Effector CD8-positive, alpha-beta T cell (primary cell): ENCODE measurements around the gene SRPK2.
"Not testable (repeated sequence)": the region's sequence is repeated elsewhere in the genome, so short reads cannot be mapped to it uniquely, and the experiment has no call there.

Source experiments
- DNase-seq: peaks from one replicate; lab custom pipeline; 2025; lab: John Stamatoyannopoulos, UW

SRPK2 gene

GRCh38 chr7:105376908-105377533 lies 11.7 kb downstream of the SRPK2 start:
- no peak for DNase-seq

- DNase-seq = no peak
These were observed 18.8 kb downstream of the SRPK2 start for GRCh38 chr7:105369944-105370343.

DNA sequence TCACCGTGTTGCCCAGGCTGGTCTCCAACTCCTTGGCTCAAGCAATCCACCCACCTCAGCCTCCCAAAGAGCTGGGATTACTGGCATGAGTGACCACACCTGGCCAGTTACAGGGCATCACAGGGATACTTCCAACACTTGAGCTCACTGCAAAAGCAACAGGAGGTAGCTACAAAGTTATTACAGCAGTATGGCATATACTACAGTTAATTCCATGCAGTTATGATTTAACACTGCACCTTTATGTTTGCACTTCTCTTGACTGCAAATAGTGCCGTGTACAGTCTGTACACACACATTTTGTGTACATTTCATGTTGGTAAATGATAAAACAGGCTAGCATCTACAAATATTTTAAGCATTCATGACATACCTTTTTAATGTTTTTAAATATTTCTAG lies 21.3 kb downstream of the SRPK2 start:
- no peak for DNase-seq

DNA sequence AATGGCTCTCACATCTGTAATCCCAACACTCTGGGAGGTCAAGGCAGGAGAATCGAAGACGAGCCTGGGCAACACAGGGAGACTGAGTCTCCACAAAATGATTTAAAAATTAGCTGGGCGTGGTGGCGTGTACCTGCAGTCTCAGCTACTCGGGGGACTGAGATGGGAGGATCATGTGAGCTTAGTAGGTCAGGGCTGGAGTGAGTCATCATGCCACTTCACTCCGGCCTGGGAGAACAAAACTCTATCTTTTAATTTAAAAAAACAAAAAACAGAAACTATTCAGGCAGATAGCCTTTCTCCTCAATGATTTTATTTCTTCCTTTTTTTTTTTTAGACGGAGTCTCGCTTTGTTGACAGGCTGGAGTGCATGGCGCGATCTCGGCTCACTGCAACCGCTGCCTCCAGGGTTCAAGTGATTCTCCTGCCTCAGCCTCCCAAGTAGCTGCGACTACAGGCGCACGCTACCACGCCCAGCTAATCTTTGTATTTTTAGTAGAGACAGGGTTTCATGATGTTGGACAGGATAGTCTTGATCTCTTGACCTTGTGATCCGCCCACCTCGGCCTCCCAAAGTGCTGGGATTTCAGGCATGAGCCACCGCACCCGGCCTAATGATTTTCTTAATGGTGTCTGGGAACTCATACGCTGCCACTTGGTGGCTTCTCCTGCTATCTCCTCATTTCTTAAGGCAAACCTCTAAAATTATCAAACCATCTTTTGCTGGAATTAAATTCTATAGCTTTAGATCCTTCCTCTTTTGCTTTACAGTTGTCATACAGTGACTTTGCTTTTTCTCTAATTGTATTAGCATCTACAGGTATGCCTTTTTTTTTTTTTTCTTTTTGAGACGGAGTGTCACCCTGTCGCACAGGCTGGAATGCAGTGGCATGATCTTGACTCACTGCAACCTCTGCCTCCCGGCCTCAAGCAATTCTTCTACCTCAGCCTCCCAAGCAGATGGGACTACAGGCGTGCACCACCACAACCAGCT lies 22.9 kb downstream of the SRPK2 start:
- no peak for DNase-seq

DNA sequence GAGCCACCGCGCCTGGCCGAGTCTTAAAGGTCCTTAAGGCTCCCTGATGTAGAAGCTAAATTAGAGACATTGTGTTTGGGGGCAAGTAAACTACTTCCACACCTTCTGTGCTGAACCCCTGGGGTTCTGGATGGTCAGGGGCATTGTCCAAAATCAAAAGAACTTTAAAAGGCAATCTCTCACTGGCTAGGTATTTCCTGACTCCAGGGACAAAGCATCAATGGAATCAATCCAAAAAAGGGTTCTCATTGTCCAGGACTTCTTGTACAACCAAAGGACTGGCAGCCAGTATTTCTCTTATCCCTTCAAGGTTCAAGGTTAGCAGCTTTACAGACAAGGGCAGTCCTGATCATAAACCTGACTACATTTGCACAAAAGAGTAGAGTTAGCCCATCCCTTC lies 24.0 kb downstream of the SRPK2 start:
- no peak for DNase-seq

DNA sequence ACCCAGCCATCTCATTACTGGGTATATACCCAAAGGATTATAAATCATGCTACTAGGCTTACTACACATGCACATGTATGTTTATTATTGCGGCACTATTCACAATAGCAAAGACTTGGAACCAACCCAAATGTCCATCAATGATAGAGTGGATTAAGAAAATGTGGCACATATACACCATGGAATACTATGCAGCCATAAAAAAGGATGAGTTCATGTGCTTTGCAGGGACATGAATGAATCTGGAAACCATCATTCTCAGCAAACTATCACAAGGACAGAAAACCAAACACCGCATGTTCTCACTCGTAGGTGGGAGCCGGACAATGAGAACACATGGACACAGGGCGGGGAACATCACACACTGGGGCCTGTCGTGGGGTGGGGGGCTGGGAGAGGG lies 25.1 kb downstream of the SRPK2 start:
- DNase-seq = not testable (repeated sequence)

GRCh38 chr7:105362685-105363084 lies 26.0 kb downstream of the SRPK2 start:
- DNase-seq = not testable (repeated sequence)

GRCh38 chr7:105361995-105362394 lies 26.7 kb downstream of the SRPK2 start:
- not testable (repeated sequence) for DNase-seq

DNA sequence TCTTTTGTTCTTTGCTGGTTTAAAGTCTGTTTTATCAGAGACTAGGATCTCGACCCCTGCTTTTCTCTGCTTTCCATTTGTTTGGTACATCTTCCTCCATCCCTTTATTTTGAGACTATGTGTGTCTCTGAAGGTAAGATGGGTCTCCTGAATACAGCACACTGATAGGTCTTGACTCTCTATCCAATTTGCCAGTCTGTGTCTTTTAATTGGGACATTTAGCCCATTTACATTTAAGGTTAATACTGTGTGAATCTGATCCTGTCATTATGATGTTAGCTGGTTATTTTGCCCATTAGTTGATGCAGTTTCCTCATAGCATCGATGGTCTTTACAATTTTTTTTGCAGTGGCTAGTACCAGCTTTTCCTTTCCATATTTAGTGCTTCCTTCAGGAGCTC lies 28.6 kb downstream of the SRPK2 start:
- not testable (repeated sequence) for DNase-seq

DNA sequence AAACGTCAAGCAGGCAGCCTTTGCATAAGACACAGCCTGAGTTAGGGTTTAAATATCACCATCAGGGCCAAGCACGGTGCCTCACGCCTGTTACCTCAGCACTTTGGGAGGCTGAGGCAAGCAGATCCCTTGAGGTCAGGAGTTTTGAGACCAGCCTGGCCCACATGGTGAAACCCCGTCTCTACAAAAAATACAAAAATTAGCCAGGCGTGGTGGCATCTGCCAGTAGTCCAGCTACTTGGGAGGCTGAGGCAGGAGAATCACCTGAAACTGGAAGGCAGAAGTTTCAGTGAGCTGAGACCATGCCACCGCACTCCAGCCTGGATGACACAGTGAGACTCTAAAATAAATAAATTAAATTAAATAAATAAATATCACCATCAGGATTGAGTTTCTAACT lies 33.0 kb downstream of the SRPK2 start:
- no peak for DNase-seq

GRCh38 chr7:105354383-105354782 lies 34.3 kb downstream of the SRPK2 start:
- DNase-seq = no peak

DNA sequence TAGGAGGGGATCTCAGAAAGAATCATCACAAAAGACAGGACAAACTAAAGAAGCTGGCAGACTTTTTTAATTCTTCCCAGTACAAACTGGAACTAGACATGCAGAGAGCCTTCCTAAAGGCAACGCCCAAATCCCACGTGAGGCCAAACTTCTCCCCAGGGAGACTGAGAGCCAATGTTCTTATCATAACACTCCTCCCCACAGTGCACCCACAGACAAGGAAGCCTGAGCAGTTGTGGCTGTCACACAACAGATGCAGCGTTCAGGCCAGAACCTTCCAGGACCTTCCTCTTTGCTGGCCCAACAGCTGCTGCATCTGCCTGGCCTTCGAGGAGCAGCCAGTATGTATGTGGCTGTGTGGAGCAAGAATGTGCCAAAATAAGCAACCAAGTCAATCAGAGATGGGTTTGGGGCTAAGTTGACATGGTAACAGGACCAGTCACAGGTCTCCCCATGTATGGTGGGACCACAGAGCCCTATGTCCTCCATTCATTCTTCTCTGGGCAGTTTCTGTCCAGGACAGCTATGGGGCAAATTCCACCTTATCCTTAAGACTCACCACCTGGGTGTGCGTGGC lies 34.9 kb downstream of the SRPK2 start:
- DNase-seq = no peak

GRCh38 chr7:105352901-105353668 lies 35.6 kb downstream of the SRPK2 start:
- DNase-seq = no peak

DNA sequence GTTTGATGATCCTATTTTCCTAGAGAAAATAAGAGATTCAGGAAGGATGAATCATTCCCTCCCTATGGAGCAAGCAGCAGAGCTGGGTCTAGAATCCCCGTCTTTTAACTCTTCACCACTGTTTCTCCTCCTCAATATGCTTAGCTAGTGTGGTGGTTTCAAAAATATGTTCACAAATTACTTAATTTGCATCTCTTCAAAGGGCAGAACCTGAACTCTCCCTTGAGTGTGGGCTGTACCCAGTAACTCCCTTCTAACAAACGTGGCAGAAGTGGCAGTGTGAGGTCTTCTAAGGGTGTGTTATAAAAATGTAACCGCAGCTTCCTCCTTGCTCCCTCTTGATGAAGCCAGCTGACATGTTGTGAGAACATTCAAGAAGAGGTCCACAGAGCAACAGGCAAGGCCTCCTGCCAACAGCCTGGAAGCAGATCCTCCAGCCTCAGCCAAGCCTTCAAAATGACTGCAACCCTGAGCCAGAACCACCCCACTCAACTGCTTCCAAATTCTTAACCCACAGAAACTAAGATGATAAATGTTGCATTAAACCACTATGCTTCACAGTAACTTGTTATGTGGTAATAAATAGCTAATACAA lies 36.6 kb downstream of the SRPK2 start:
- no peak for DNase-seq

DNA sequence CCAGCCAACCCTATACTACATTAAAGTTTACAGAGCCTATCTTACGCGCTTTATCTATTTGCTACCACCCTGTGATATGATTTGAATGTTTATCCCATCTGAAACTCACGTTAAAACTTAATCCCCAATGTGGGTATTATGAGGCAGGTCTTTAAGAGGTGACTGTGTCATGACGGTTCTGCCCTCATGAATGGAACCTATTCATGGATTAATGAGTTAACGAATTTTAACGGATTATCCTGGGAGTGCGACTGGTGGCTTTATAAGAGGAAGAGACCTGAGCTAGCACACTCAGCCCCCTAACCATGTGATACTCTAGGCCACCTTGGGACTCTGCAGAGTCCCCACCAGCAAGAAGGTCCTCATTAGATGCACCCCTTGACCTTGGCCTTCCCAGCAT lies 37.8 kb downstream of the SRPK2 start:
- DNase-seq = no peak

DNA sequence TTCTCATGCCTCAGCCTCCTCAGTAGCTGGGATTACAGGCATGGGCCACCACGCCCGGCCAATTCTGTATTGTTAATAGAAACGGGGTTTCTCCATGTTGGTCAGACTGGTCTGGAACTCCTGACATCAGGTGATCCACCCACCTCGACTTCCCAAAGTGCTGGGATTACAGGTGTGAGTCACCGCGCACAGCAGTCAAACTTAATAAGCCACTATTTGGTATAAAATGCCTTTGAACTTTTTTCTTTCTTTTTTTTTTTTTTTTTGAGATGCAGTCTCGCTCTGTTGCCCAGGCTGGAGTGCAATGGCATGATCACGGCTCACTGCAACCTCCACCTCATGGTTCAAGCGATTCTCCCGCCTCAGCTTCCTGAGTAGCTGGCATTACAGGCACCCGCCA lies 40.5 kb downstream of the SRPK2 start:
- DNase-seq = not testable (repeated sequence)

GRCh38 chr7:105346593-105347322 lies 42.0 kb downstream of the SRPK2 start:
- no peak for DNase-seq

DNA sequence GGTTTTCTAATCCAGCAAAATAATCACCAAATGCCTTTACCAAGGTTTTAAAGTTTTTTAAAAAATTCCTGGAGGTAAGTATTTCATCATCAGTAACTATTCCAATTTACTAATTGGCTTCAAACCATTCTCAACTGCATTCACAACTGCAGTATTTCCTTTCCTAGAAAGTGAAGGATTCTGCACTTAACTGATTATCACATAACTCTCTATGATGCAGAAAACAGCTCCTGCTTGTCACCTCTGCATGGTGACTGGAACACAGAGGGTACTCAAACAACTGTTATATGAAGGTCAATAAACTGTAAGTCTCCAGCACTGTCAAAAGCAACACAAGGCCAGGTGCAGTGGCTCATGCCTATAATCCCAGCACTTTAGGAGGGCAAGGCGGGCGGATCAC lies 42.6 kb downstream of the SRPK2 start:
- DNase-seq = no peak

DNA sequence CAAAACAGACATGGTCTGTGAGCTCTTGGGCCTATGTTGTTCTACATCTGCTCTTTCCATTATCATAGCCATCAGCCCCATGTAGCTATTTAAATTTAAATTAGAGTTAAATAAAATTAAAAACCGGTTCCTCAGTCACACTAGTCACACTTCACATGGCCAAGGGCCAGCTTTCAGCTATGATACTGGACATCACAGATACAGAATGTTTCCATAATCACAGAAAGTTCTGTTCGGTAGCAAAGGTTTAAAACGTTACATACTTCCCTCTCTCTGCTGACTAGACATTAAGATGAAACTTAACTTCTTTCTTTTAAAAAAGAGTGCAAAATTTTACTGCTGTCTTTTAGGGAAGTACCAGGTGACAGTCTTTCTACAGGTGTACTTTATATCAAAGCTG lies 43.0 kb downstream of the SRPK2 start:
- DNase-seq = no peak

DNA sequence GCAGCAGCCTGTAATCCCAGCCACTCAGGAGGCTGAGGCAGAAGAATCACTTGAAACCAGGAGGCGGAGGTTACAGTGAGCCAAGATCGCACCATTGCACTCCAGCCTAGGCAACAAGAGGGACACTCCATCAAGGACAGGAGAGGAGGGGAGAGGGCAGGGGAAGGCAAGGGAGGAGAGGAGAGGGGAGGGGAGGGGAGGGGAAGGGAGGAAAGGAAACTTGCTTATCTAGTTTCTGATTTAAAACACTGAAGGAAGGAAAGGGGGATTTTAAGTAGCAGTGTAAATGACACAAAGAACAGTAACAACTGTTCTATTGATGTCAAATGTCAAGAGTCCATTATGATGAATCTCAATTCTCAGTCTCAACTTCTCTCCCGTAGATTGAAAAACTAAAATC lies 43.7 kb downstream of the SRPK2 start:
- DNase-seq = no peak
